HepG2 (cell line): ENCODE results near the gene FXYD6. TPM values are rescaled to one million over a fixed set of nuclear protein-coding genes. Genes with fewer than 3 reads are reported as not detected.

Source experiments
- ATF5 ChIP-seq: sonication (generic); formaldehyde crosslinking; IDR thresholded peaks from 2 replicates; pipeline ENCODE4 v1.4.0; 2020; ENCODE audit warnings: mild to moderate bottlenecking, low read depth, missing genetic modification reagents
- E2F5 ChIP-seq: sonication (generic); formaldehyde crosslinking; conservative IDR thresholded peaks from 2 replicates; pipeline ENCODE4 v1.4.0; 2020; ENCODE audit warnings: missing genetic modification reagents
- FOXK1 ChIP-seq: sonication (generic); formaldehyde crosslinking; IDR thresholded peaks from 2 replicates; pipeline ENCODE4 v1.4.0; 2020; ENCODE audit warnings: low read depth, missing genetic modification reagents, borderline replicate concordance
- FUBP1 ChIP-seq: sonication (generic); formaldehyde crosslinking; IDR thresholded peaks from 2 replicates; pipeline ENCODE4 v1.5.1; 2020; ENCODE audit warnings: missing genetic modification reagents, mild to moderate bottlenecking, borderline replicate concordance
- GABPB1 ChIP-seq: IDR thresholded peaks from 2 replicates; pipeline ENCODE4 v1.6.1; 2016; ENCODE audit warnings: mild to moderate bottlenecking, missing genetic modification reagents, moderate library complexity, missing compliant biosample characterization
- HOXA3 ChIP-seq: sonication (generic); formaldehyde crosslinking; IDR thresholded peaks from 2 replicates; pipeline ENCODE4 v1.5.0; 2020; ENCODE audit warnings: missing genetic modification reagents
- RARG ChIP-seq: sonication (generic); formaldehyde crosslinking; IDR thresholded peaks from 2 replicates; pipeline ENCODE4 v1.4.0; 2020; ENCODE audit warnings: low read depth, mild to moderate bottlenecking, missing genetic modification reagents
- SMC3 ChIP-seq: IDR thresholded peaks from 2 replicates; pipeline ENCODE4 v1.6.1; 2011; ENCODE audit warnings: low read length, improper control_type of control experiment
- TEAD2 ChIP-seq: sonication (generic); formaldehyde crosslinking; IDR thresholded peaks from 2 replicates; pipeline ENCODE4 v1.9.0; 2021; ENCODE audit warnings: missing genetic modification reagents
- UBTF ChIP-seq: sonication (generic); formaldehyde crosslinking; IDR thresholded peaks from 2 replicates; pipeline ENCODE4 v1.4.0; 2020; ENCODE audit warnings: mild to moderate bottlenecking, missing genetic modification reagents
- YEATS4 ChIP-seq: sonication (generic); formaldehyde crosslinking; IDR thresholded peaks from 2 replicates; pipeline ENCODE4 v1.4.0; 2020; ENCODE audit warnings: missing genetic modification reagents, borderline replicate concordance
- ZFP82 ChIP-seq: sonication (generic); formaldehyde crosslinking; IDR thresholded peaks from 2 replicates; pipeline ENCODE4 v1.5.1; 2020; ENCODE audit warnings: mild to moderate bottlenecking, missing genetic modification reagents, borderline replicate concordance
- ZNF136 ChIP-seq: sonication (generic); formaldehyde crosslinking; IDR thresholded peaks from 2 replicates; pipeline ENCODE4 v1.8.1; 2022; ENCODE audit warnings: low read depth, mild to moderate bottlenecking, moderate library complexity, missing genetic modification reagents
- ZNF138 ChIP-seq: sonication (generic); formaldehyde crosslinking; IDR thresholded peaks from 2 replicates; pipeline ENCODE4 v1.5.0; 2020; ENCODE audit warnings: mild to moderate bottlenecking, low read depth, missing genetic modification reagents
- ZNF329 ChIP-seq: sonication (generic); formaldehyde crosslinking; IDR thresholded peaks from 2 replicates; pipeline ENCODE4 v1.9.0; 2021; ENCODE audit warnings: low read depth, mild to moderate bottlenecking, missing genetic modification reagents
- ZNF576 ChIP-seq: sonication (generic); formaldehyde crosslinking; IDR thresholded peaks from 2 replicates; pipeline ENCODE4 v1.4.0; 2020; ENCODE audit warnings: mild to moderate bottlenecking, missing genetic modification reagents
- ZNF589 ChIP-seq: sonication (generic); formaldehyde crosslinking; conservative IDR thresholded peaks from 2 replicates; pipeline ENCODE4 v1.8.0; 2022; ENCODE audit warnings: mild to moderate bottlenecking, moderate library complexity, missing genetic modification reagents
- ZNF782 ChIP-seq: sonication (generic); formaldehyde crosslinking; IDR thresholded peaks from 2 replicates; pipeline ENCODE4 v1.4.0; 2020; ENCODE audit warnings: missing genetic modification reagents, mild to moderate bottlenecking, borderline replicate concordance
- polyA plus RNA-seq, 8 experiments: library from polyadenylated mRNA; depleted of rRNA in 3 of 8; stranded (reverse) in 7 of 8; unstranded in 1 of 8; fragments of >200 nt; fragmentation: Illumina TruSeq in 4 of 8; extraction: Trizol in 4 of 8; gene quantifications; 2 replicates each; pipeline versions ENCODE4 v1.2.1 to v1.2.3, GENCODE V29; 2011 to 2016; ENCODE audit warnings: low read depth in 4 of 8, missing spikeins in 1 of 8, mixed read lengths in 1 of 8; ENCODE audit not compliant: insufficient read depth in 1 of 8
- total RNA-seq, 5 experiments: library from RNA; depleted of rRNA; stranded (reverse); fragments of >200 nt; fragmentation: Illumina TruSeq; extraction: Trizol; gene quantifications; 2 replicates each; pipeline ENCODE4 v1.2.3, GENCODE V29; 2016; ENCODE audit warnings: low read depth in 1 of 5
- TF ChIP-seq, protein P1 (sequence below): sonication (generic); formaldehyde crosslinking; IDR thresholded peaks from 2 replicates; pipeline ENCODE4 v1.9.0; 2022; ENCODE audit warnings: missing genetic modification reagents, mild to moderate bottlenecking, borderline replicate concordance
- TF ChIP-seq, protein P2 (sequence below): sonication (generic); formaldehyde crosslinking; IDR thresholded peaks from 2 replicates; pipeline ENCODE4 v1.5.0; 2020; ENCODE audit warnings: mild to moderate bottlenecking, missing genetic modification reagents

Gene FXYD6
- total and polyA plus RNA-seq, 2 of the 13 experiments (the other 11 are each of a cell fraction or from before 2014, with no cell fraction given), result not detected

- TF ChIP-seq, protein P1, sequence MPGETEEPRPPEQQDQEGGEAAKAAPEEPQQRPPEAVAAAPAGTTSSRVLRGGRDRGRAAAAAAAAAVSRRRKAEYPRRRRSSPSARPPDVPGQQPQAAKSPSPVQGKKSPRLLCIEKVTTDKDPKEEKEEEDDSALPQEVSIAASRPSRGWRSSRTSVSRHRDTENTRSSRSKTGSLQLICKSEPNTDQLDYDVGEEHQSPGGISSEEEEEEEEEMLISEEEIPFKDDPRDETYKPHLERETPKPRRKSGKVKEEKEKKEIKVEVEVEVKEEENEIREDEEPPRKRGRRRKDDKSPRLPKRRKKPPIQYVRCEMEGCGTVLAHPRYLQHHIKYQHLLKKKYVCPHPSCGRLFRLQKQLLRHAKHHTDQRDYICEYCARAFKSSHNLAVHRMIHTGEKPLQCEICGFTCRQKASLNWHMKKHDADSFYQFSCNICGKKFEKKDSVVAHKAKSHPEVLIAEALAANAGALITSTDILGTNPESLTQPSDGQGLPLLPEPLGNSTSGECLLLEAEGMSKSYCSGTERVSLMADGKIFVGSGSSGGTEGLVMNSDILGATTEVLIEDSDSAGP, result no peak; the same call in 1 of the 2 replicates
- no peak for TF ChIP-seq ATF5 (CRISPR knock-in tag)
- TF ChIP-seq YEATS4, result peak; percentile 27; the same call in 1 of the 2 replicates
- TF ChIP-seq ZNF136, result no peak
- TF ChIP-seq E2F5 (CRISPR knock-in tag), result no peak
- no peak for TF ChIP-seq FOXK1 (CRISPR knock-in tag)
- TF ChIP-seq UBTF, result peak; percentile 76
- TF ChIP-seq ZNF138 (CRISPR knock-in tag), result no peak
- TF ChIP-seq ZNF576 (CRISPR knock-in tag), result no peak
- no peak for TF ChIP-seq SMC3
- TF ChIP-seq, protein P2, sequence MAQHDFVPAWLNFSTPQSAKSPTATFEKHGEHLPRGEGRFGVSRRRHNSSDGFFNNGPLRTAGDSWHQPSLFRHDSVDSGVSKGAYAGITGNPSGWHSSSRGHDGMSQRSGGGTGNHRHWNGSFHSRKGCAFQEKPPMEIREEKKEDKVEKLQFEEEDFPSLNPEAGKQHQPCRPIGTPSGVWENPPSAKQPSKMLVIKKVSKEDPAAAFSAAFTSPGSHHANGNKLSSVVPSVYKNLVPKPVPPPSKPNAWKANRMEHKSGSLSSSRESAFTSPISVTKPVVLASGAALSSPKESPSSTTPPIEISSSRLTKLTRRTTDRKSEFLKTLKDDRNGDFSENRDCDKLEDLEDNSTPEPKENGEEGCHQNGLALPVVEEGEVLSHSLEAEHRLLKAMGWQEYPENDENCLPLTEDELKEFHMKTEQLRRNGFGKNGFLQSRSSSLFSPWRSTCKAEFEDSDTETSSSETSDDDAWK (CRISPR knock-in tag), result no peak
- TF ChIP-seq RARG, result no peak
- TF ChIP-seq GABPB1, result no peak
- no peak for TF ChIP-seq ZNF782
- TF ChIP-seq ZFP82 (CRISPR knock-in tag), result no peak
- TF ChIP-seq ZNF329, result no peak
- no peak for TF ChIP-seq ZNF589 (CRISPR knock-in tag)
- TF ChIP-seq HOXA3 (CRISPR knock-in tag), result peak; percentile 44; the same call in 1 of the 2 replicates
- no peak for TF ChIP-seq FUBP1 (CRISPR knock-in tag)
- no peak for TF ChIP-seq TEAD2 (CRISPR knock-in tag)
Measured at GRCh38 chr11:117816151-117816741, 60.2 kb downstream of the FXYD6 start (continued).
